ENCODE data around the gene EPHA6.

Gene EPHA6

DNA sequence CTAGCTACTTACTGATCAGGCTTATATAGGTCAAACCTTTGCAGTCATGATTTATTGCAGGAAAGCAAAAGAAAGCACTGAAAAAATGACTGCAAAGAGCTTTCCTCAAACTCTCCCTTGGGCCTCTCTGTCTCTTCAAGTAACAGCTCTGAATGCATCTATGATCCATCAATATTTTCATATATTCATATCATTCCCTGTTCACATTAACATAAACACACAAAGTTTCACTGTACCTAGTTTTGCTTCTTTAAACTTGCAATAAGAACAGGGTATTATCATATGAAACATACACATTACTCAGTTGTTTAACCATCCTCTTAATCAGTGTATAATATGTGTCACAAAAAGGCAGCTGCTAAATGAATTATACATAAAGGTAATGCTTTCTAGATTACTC lies 842.2 kb downstream of the EPHA6 start:
- Histone ChIP-seq H3K9ac (ENCODE audit: low read depth, low read length) (no peak overlapping the region), H3K79me2 (ENCODE audit: insufficient read depth, low read length) (no peaks in the 10 kb centered on the region), H3K27ac (ENCODE audit: low read length) (no peak overlapping the region), H3K27me3 (ENCODE audit: insufficient read depth, low read length, poor library complexity) (no peaks in the 10 kb centered on the region), H2AFZ (ENCODE audit: low read depth, low read length) (no peak overlapping the region), H3K36me3 (ENCODE audit: insufficient read depth, low read length) (no peaks in the 10 kb centered on the region), H3K4me3 (ENCODE audit: low read depth in 1 of 2, low read length in 2 of 2) (no peak overlapping the region), H3K4me2 (ENCODE audit: insufficient read depth, low read length) (no peak overlapping the region), H4K20me1 (ENCODE audit: insufficient read depth, low read length) (no peaks in the 10 kb centered on the region), H3K9me3 (ENCODE audit: insufficient read depth, low read length, severe bottlenecking) (no peaks in the 10 kb centered on the region), H3K4me1 (ENCODE audit: insufficient read depth, low read length) (no peaks in the 10 kb centered on the region)
- DNase-seq: no peak
- ATAC-seq (ENCODE audit: insufficient read depth, low read depth): no peak
- TF ChIP-seq EZH2 (IDR thresholded peaks at IDR 0.05; ENCODE audit: borderline replicate concordance, low read depth, low read length, severe bottlenecking): no peak
- TF ChIP-seq, protein P1, sequence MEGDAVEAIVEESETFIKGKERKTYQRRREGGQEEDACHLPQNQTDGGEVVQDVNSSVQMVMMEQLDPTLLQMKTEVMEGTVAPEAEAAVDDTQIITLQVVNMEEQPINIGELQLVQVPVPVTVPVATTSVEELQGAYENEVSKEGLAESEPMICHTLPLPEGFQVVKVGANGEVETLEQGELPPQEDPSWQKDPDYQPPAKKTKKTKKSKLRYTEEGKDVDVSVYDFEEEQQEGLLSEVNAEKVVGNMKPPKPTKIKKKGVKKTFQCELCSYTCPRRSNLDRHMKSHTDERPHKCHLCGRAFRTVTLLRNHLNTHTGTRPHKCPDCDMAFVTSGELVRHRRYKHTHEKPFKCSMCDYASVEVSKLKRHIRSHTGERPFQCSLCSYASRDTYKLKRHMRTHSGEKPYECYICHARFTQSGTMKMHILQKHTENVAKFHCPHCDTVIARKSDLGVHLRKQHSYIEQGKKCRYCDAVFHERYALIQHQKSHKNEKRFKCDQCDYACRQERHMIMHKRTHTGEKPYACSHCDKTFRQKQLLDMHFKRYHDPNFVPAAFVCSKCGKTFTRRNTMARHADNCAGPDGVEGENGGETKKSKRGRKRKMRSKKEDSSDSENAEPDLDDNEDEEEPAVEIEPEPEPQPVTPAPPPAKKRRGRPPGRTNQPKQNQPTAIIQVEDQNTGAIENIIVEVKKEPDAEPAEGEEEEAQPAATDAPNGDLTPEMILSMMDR (IDR thresholded peaks at IDR 0.05; ENCODE audit: borderline replicate concordance, extremely low read depth, low read length, poor library complexity, severe bottlenecking): no peak

- Histone ChIP-seq H3K4me2 (ENCODE audit: insufficient read depth, low read length) (no peak overlapping the region), H4K20me1 (ENCODE audit: insufficient read depth, low read length) (no peaks in the 10 kb centered on the region), H3K4me3 (ENCODE audit: low read depth in 1 of 2, low read length in 2 of 2) (no peak overlapping the region), H2AFZ (ENCODE audit: low read depth, low read length) (no peak overlapping the region), H3K27ac (ENCODE audit: low read length) (no peak overlapping the region), H3K36me3 (ENCODE audit: insufficient read depth, low read length) (no peaks in the 10 kb centered on the region), H3K79me2 (ENCODE audit: insufficient read depth, low read length) (no peaks in the 10 kb centered on the region), H3K9ac (ENCODE audit: low read depth, low read length) (no peak overlapping the region), H3K27me3 (ENCODE audit: insufficient read depth, low read length, poor library complexity) (no peaks in the 10 kb centered on the region), H3K9me3 (ENCODE audit: insufficient read depth, low read length, severe bottlenecking) (no peaks in the 10 kb centered on the region), H3K4me1 (ENCODE audit: insufficient read depth, low read length) (no peaks in the 10 kb centered on the region)
- TF ChIP-seq EZH2 (IDR thresholded peaks at IDR 0.05; ENCODE audit: borderline replicate concordance, low read depth, low read length, severe bottlenecking): no peak
- TF ChIP-seq, protein P1 (IDR thresholded peaks at IDR 0.05; ENCODE audit: borderline replicate concordance, extremely low read depth, low read length, poor library complexity, severe bottlenecking): peak; percentile 74
- peak; percentile 56; the same call in 1 of the 3 replicates for ATAC-seq (ENCODE audit: insufficient read depth, low read depth)
- no peak for DNase-seq
Measured at GRCh38 chr3:97658668-97659285, 844.4 kb downstream of the EPHA6 start.

DNA sequence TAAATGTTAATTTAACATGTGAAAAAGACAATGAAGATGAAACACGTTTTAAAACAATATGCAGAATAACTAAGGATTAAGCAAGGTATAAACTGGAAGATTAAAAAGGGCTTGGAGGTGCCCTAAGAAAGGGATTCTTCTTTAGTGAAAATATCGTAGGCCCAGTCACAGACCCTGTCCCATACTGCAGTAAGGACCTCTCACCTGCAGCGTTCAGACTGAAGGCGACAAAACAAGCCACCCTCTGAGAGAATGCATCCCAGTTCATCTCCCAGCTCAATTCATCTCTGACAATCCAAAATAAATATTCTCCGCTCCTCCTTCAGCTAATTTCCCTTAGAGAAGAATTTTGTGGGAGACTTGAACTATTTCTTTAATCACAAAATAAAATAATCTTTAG lies 847.9 kb downstream of the EPHA6 start:
- no peaks in the 10 kb centered on the region for H3K79me2 ChIP-seq (ENCODE audit: insufficient read depth, low read length)
- no peaks in the 10 kb centered on the region for H3K9me3 ChIP-seq (ENCODE audit: insufficient read depth, low read length, severe bottlenecking)
- no peak overlapping the region for H3K4me2 ChIP-seq (ENCODE audit: insufficient read depth, low read length)
- no peaks in the 10 kb centered on the region for H3K27me3 ChIP-seq (ENCODE audit: insufficient read depth, low read length, poor library complexity)
- no peak overlapping the region for H3K4me3 ChIP-seq (ENCODE audit: low read depth in 1 of 2, low read length in 2 of 2)
- no peak overlapping the region for H2AFZ ChIP-seq (ENCODE audit: low read depth, low read length)
- DNase-seq (no peak), ATAC-seq (ENCODE audit: insufficient read depth, low read depth) (no peak)
- no peak for TF ChIP-seq EZH2 (IDR thresholded peaks at IDR 0.05; ENCODE audit: borderline replicate concordance, low read depth, low read length, severe bottlenecking)
- TF ChIP-seq, protein P1 (IDR thresholded peaks at IDR 0.05; ENCODE audit: borderline replicate concordance, extremely low read depth, low read length, poor library complexity, severe bottlenecking): no peak
- no peaks in the 10 kb centered on the region for H4K20me1 ChIP-seq (ENCODE audit: insufficient read depth, low read length)
- no peak overlapping the region for H3K27ac ChIP-seq (ENCODE audit: low read length)
- no peaks in the 10 kb centered on the region for H3K4me1 ChIP-seq (ENCODE audit: insufficient read depth, low read length)
- H3K9ac ChIP-seq (ENCODE audit: low read depth, low read length): no peak overlapping the region
- no peaks in the 10 kb centered on the region for H3K36me3 ChIP-seq (ENCODE audit: insufficient read depth, low read length)

All from DND-41 (cell line).